CD4-positive, alpha-beta memory T cell (primary cell): ENCODE measurements around the gene WNK3. TPM values are rescaled to one million over a fixed set of nuclear protein-coding genes. Genes with fewer than 3 reads are reported as not detected.

Source experiments
- CTCF ChIA-PET: fragments of 350-600 bp; sonication (Branson Sonifier 250); formaldehyde crosslinking; loops from one replicate; lab custom pipeline; 2021; ENCODE audit warnings: inconsistent platforms; ENCODE audit not compliant: partially characterized antibody; lab: Charles Lee
- POLR2A ChIA-PET: fragments of 350-600 bp; sonication (Branson Sonifier 250); formaldehyde crosslinking; loops from one replicate; lab custom pipeline; 2021; ENCODE audit not compliant: partially characterized antibody; lab: Charles Lee
- DNase-seq, 5 donors: peaks; one replicate each; pipeline versions ENCODE4 v3.0.0 to v3.0.0-alpha.2; 2020 to 2022; ENCODE audit warnings: mixed read lengths in 1 of 5
- H3K27ac ChIP-seq: one replicate; pipeline ENCODE4 v1.7.0; 2013; ENCODE audit warnings: low read depth, low read length
- H3K27me3 ChIP-seq: 2 replicates; pipeline ENCODE4 v1.7.0; 2013; ENCODE audit warnings: mild to moderate bottlenecking, low read length, moderate library complexity; ENCODE audit not compliant: insufficient read depth
- H3K36me3 ChIP-seq: 2 replicates; pipeline ENCODE4 v1.7.0; 2013; ENCODE audit warnings: mild to moderate bottlenecking, low read length, moderate library complexity; ENCODE audit not compliant: insufficient read depth
- H3K4me1 ChIP-seq: 2 replicates; pipeline ENCODE4 v1.7.0; 2013; ENCODE audit warnings: mild to moderate bottlenecking, low read length, moderate library complexity; ENCODE audit not compliant: insufficient read depth
- H3K4me3 ChIP-seq, 2 donors: one replicate each; pipeline ENCODE4 v1.7.0; 2013; ENCODE audit warnings: low read length in 2 of 2, mild to moderate bottlenecking in 1 of 2
- H3K9me3 ChIP-seq, 2 donors: one replicate each; pipeline ENCODE4 v1.7.0; 2013; ENCODE audit warnings: low read length in 2 of 2, control low read depth in 1 of 2; ENCODE audit not compliant: control insufficient read depth in 1 of 2
- H3K27ac Mint-ChIP-seq, 7 donors: one replicate each; pipeline ENCODE4 v1.8.0; 2020 to 2021; ENCODE audit warnings: mixed read lengths in 7 of 7, mild to moderate bottlenecking in 6 of 7, inconsistent platforms in 3 of 7, moderate library complexity in 3 of 7
- H3K27me3 Mint-ChIP-seq, 2 donors: one replicate each; pipeline ENCODE4 v1.8.0; 2020 to 2021; ENCODE audit warnings: mixed read lengths in 2 of 2
- H3K36me3 Mint-ChIP-seq, 2 donors: one replicate each; pipeline ENCODE4 v1.8.0; 2020 to 2021; ENCODE audit warnings: mixed read lengths in 2 of 2, inconsistent platforms in 1 of 2, mild to moderate bottlenecking in 1 of 2
- H3K4me1 Mint-ChIP-seq, 4 donors: one replicate each; pipeline ENCODE4 v1.8.0; 2020 to 2021; ENCODE audit warnings: mixed read lengths in 4 of 4, mild to moderate bottlenecking in 1 of 4
- H3K4me3 Mint-ChIP-seq, 8 donors: one replicate each; pipeline ENCODE4 v1.8.0; 2020 to 2021; ENCODE audit warnings: mixed read lengths in 8 of 8, mild to moderate bottlenecking in 7 of 8, moderate library complexity in 6 of 8, inconsistent platforms in 3 of 8
- H3K9me3 Mint-ChIP-seq, 8 donors: one replicate each; pipeline ENCODE4 v1.8.0; 2020 to 2021; ENCODE audit warnings: mixed read lengths in 8 of 8, mild to moderate bottlenecking in 5 of 8, inconsistent platforms in 3 of 8, moderate library complexity in 1 of 8
- intact Hi-C: fragments of 100-400 bp; cut with micrococcal nuclease; formaldehyde crosslinking; loops from one replicate; pipeline ENCODE4 v1.15.1; 2023
- polyA plus RNA-seq, 2 donors: library from polyadenylated mRNA; unstranded; fragments of 300-500 nt; fragmentation: Illumina TruSeq; gene quantifications; one replicate each; pipeline ENCODE4 v1.2.3, GENCODE V29; 2021
- total RNA-seq, 2 experiments: library from RNA; stranded (reverse); gene quantifications; one replicate each; pipeline ENCODE4 v1.2.3, GENCODE V29; 2021

The WNK3 gene
- total and polyA plus RNA-seq, 4 experiments from 2014 or later, result 0.13 to 0.81 (median 0.71) TPM

DNA sequence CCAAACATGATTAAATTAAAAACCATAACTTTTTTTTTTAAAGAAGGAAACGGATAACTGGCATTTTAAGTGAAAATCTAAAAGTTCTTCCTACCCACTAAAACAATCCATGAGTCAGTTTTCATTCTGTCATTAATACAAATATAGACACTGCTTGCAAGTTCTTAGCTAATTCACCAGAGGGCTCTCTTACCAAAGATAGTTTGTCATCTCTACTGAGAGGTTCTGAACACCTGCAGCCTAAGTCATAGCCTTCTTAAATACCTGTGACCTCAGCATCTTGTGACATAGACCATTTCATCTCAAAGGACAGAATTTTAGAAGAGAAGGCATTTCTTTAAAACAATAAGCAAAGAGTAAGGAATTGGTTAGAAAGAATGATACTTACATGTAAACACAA, 109.5 kb downstream of the WNK3 start:
- Mint-ChIP-seq H3K27me3 (peaks cover 0 to 1% of the 10 kb centered on the region in 2 donors), H3K36me3 (no peaks in the 10 kb centered on the region), H3K9me3 (no peaks in the 10 kb centered on the region), H3K4me3 (no peak overlapping the region), H3K27ac (no peak overlapping the region), H3K4me1 (no peaks in the 10 kb centered on the region)
- POLR2A ChIA-PET, result no interaction called here
- H3K27ac ChIP-seq, result no peak overlapping the region
- CTCF ChIA-PET, result interaction anchor here (1.6 kb wide), 1 partner anchor 538 kb away, joined by 4 read pairs; no protein-coding TSS in a partner anchor
- no peaks in the 10 kb centered on the region for H3K9me3 ChIP-seq
- no peaks in the 10 kb centered on the region for H3K27me3 ChIP-seq
- DNase-seq, result peak in 4 of 5 donors; percentile 1 to 11 (median 6)
- no peak overlapping the region for H3K4me3 ChIP-seq
- no peaks in the 10 kb centered on the region for H3K4me1 ChIP-seq
- H3K36me3 ChIP-seq, result no peaks in the 10 kb centered on the region
- intact Hi-C loops, result loop anchor here (5.0 kb wide), 1 partner anchor 539 kb away; no protein-coding TSS in a partner anchor

DNA sequence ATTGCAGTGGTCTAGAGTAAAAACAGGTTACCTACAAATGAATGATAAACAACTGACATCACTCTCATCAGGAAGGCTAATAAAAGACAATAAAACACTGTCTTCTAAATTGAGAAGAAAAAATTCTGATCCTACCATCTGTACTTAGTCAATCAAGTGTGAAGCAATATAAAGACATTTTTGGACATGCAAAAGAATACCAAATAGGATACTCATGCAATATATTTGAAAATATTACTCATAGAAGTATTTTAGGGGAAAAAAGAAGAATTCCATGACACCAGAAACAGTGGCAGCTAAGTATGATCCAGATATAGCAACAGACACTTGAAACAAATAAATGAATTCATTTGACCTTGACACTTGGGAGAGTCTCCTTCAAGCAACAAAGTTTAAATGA, 111.0 kb downstream of the WNK3 start:
- ChIA-PET POLR2A (no interaction called here), CTCF (interaction anchor here (1.0 kb wide), 1 partner anchor 810 kb away, joined by 3 read pairs; no protein-coding TSS in a partner anchor)
- Mint-ChIP-seq H3K27me3 (peaks cover 0 to 1% of the 10 kb centered on the region in 2 donors), H3K36me3 (no peaks in the 10 kb centered on the region), H3K27ac (no peak overlapping the region), H3K4me3 (no peak overlapping the region), H3K4me1 (no peaks in the 10 kb centered on the region), H3K9me3 (no peaks in the 10 kb centered on the region)
- no peaks in the 10 kb centered on the region for H3K4me1 ChIP-seq
- no peak overlapping the region for H3K4me3 ChIP-seq
- DNase-seq, result no peak
- intact Hi-C loops, result loop anchor here (5.0 kb wide), 1 partner anchor 540 kb away; no protein-coding TSS in a partner anchor
- H3K27ac ChIP-seq, result no peak overlapping the region
- no peaks in the 10 kb centered on the region for H3K36me3 ChIP-seq
- no peaks in the 10 kb centered on the region for H3K9me3 ChIP-seq
- H3K27me3 ChIP-seq, result no peaks in the 10 kb centered on the region

DNA sequence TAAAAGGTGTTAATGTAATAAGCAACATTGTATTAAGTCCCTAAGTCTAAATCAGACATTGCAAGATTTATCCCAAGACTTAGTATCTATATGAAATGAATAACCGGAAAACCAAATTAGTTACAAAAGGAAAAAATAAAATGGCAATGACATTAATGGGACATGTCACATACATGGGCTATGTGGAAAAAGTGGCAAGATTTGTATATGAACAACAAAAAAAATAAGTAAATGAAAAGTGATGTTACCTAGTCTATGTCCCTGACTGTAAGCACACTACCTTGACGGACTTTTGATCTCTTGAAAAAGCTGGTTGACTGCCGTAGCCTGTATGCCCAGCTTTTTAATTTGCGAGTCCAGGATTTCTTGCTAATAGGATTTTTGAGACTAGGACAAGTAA, 119.3 kb downstream of the WNK3 start:
- H3K27me3 Mint-ChIP-seq, result no peaks in the 10 kb centered on the region
- peaks cover 0 to 5% (median 1%) of the 10 kb centered on the region in 8 donors for H3K9me3 Mint-ChIP-seq
- H3K27ac Mint-ChIP-seq, result no peak overlapping the region
- no peaks in the 10 kb centered on the region for H3K36me3 Mint-ChIP-seq
- no peak for DNase-seq
- no peaks in the 10 kb centered on the region for H3K9me3 ChIP-seq
- no peaks in the 10 kb centered on the region for H3K27me3 ChIP-seq
- intact Hi-C loops, result no loop called here
- ChIA-PET CTCF (no interaction called here), POLR2A (no interaction called here)
- H3K4me1 ChIP-seq, result no peaks in the 10 kb centered on the region
- no peaks in the 10 kb centered on the region for H3K4me1 Mint-ChIP-seq
- no peak overlapping the region for H3K4me3 Mint-ChIP-seq
- no peak overlapping the region for H3K4me3 ChIP-seq
- no peaks in the 10 kb centered on the region for H3K36me3 ChIP-seq
- H3K27ac ChIP-seq, result no peak overlapping the region

DNA sequence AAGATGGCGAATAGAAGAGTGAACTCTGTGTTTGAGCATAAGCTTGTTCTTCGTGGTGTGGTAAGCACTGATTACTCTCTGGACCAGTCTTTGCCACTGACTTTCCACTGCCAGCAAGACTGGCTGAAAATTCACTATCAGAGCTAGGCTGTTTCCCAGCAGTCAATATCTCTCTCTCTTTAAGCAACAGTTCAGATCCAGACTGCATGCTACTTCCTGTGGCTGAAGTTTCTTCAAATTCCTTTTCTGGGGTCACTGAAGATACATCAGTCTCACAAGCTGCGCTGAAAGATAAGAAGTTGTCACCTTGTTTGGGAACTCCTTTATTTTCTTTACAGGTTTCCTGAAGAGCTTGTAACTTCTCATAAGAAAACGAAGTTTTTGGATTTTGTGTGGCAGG, 120.8 kb downstream of the WNK3 start:
- CTCF ChIA-PET, result no interaction called here
- Histone ChIP-seq H3K4me1 (no peaks in the 10 kb centered on the region), H3K27me3 (no peaks in the 10 kb centered on the region), H3K9me3 (no peaks in the 10 kb centered on the region), H3K27ac (no peak overlapping the region), H3K4me3 (no peak overlapping the region), H3K36me3 (no peaks in the 10 kb centered on the region)
- no peaks in the 10 kb centered on the region for H3K36me3 Mint-ChIP-seq
- DNase-seq, result no peak
- POLR2A ChIA-PET, result no interaction called here
- H3K27ac Mint-ChIP-seq, result no peak overlapping the region
- no peaks in the 10 kb centered on the region for H3K4me1 Mint-ChIP-seq
- no peak overlapping the region for H3K4me3 Mint-ChIP-seq
- peaks cover 0 to 5% (median 1%) of the 10 kb centered on the region in 8 donors for H3K9me3 Mint-ChIP-seq
- H3K27me3 Mint-ChIP-seq, result no peaks in the 10 kb centered on the region
- intact Hi-C loops, result no loop called here

DNA sequence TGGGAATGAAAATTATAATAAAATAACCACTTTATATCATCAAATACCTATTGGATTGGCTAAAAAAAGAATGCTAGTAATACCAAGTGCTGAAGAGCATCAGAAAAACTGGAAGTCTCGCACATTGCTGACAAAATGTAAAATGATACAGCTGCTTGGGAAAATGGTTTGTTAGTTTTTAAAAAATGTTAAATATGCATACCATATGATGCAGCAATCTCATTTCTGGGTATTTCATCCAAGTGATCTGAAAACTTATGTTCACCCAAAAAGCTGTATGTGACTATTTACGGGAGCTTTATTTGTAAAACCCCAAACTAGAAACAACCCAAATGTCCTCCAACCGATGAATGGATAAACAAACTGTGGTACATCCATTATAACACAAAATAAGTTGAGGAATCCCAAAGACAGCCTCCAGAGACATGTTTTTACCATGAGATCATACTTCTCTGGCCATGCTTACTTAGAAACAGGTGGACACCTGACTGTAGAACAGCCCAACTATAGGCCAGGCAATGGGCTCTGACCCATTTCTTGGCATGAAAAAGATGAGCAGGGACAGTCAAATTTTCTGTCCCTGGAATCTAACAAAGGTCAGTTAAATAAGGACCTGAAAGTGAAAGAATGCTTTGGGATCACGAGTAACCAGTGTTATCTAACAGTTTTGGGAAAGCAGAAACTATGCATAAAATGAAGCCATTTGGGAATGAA, 127.3 kb downstream of the WNK3 start:
- Mint-ChIP-seq H3K4me3 (no peak overlapping the region), H3K27ac (no peak overlapping the region), H3K9me3 (no peaks in the 10 kb centered on the region), H3K4me1 (no peaks in the 10 kb centered on the region), H3K27me3 (no peaks in the 10 kb centered on the region), H3K36me3 (no peaks in the 10 kb centered on the region)
- Histone ChIP-seq H3K4me1 (no peaks in the 10 kb centered on the region), H3K9me3 (no peaks in the 10 kb centered on the region), H3K27me3 (no peaks in the 10 kb centered on the region), H3K27ac (no peak overlapping the region), H3K4me3 (no peak overlapping the region), H3K36me3 (no peaks in the 10 kb centered on the region)
- ChIA-PET CTCF (no interaction called here), POLR2A (no interaction called here)
- intact Hi-C loops, result no loop called here
- DNase-seq, result no peak

DNA sequence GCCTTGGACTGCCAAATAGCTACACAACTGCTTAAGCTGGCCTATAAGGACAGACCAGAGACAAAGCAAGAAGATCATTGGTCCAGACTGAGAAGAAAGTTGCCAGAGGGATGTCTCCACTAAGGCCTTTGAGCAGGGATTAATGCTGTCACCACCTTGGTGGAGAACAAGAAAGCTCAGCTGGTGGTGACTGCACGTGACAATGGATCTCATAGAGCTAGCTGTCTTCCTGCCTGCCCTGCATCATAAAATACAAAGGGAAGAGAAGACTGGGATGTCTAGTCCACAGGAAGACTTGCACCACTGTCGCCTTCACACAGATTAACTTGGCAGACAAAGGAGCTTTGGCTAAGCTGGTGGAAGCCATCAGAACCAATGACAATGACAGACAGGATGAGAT, 134.3 kb downstream of the WNK3 start:
- no peaks in the 10 kb centered on the region for H3K9me3 Mint-ChIP-seq
- H3K4me1 Mint-ChIP-seq, result no peaks in the 10 kb centered on the region
- CTCF ChIA-PET, result no interaction called here
- Histone ChIP-seq H3K4me3 (no peak overlapping the region), H3K36me3 (no peaks in the 10 kb centered on the region), H3K9me3 (no peaks in the 10 kb centered on the region), H3K27me3 (no peaks in the 10 kb centered on the region), H3K4me1 (no peaks in the 10 kb centered on the region), H3K27ac (no peak overlapping the region)
- H3K4me3 Mint-ChIP-seq, result no peak overlapping the region
- no peak overlapping the region for H3K27ac Mint-ChIP-seq
- intact Hi-C loops, result no loop called here
- no peaks in the 10 kb centered on the region for H3K36me3 Mint-ChIP-seq
- POLR2A ChIA-PET, result no interaction called here
- DNase-seq, result no peak
- no peaks in the 10 kb centered on the region for H3K27me3 Mint-ChIP-seq

DNA sequence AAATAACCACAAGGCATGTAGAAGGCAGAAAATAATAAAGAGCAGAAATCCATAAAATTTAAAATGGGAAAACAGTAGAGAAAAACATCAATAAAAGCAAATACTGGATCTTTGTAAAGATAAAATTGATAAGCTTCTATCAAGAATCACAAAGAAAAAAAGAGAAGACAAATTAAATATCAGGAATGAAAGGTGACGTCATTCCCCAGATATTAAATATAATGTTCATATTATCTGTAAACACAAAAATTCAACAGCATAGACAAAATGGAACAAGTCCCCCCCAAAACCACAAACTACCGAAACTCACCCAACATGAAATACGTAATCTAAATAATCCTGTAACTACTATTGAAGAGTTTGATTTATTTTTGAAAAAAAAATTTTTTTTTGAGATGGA, 144.2 kb downstream of the WNK3 start:
- CTCF ChIA-PET, result interaction anchor here (0.6 kb wide), 1 partner anchor 12 kb away, joined by 3 read pairs; no protein-coding TSS in a partner anchor
- H3K9me3 ChIP-seq, result no peaks in the 10 kb centered on the region
- no peak overlapping the region for H3K4me3 ChIP-seq

More for the DNA sequence above, 144.2 kb downstream of the WNK3 start:
- H3K9me3 Mint-ChIP-seq, result peaks cover 0 to 6% (median 0%) of the 10 kb centered on the region in 8 donors
- H3K27me3 Mint-ChIP-seq, result no peaks in the 10 kb centered on the region
- DNase-seq, result no peak
- no peak overlapping the region for H3K27ac Mint-ChIP-seq
- Histone ChIP-seq H3K27ac (no peak overlapping the region), H3K4me1 (no peaks in the 10 kb centered on the region), H3K36me3 (no peaks in the 10 kb centered on the region), H3K27me3 (no peaks in the 10 kb centered on the region)
- intact Hi-C loops, result no loop called here
- H3K4me1 Mint-ChIP-seq, result no peaks in the 10 kb centered on the region
- H3K36me3 Mint-ChIP-seq, result no peaks in the 10 kb centered on the region
- H3K4me3 Mint-ChIP-seq, result no peak overlapping the region
- POLR2A ChIA-PET, result no interaction called here
